Small intestine (tissue), 16 donors: ENCODE measurements around the gene DCAF12. TPM values are rescaled to one million over a fixed set of nuclear protein-coding genes. Genes with fewer than 3 reads are reported as not detected.

ENCODE experiments used
- DNase-seq, 2 donors: peaks; one replicate each; pipeline versions ENCODE4 v3.0.0 to v3.0.0-alpha.2; 2013
- FAIRE-seq: peaks from 2 replicates; lab custom pipeline; 2012; peaks lifted over from hg19 to GRCh38; lab: Jason Lieb, UNC
- H3K27ac ChIP-seq, 3 donors: one replicate each; pipeline ENCODE4 v1.5.1; 2013; ENCODE audit warnings: low read length in 2 of 3, mild to moderate bottlenecking in 2 of 3, control low read depth in 1 of 3, inconsistent platforms in 1 of 3, low read depth in 1 of 3, moderate library complexity in 1 of 3
- H3K27me3 ChIP-seq, 3 donors: one replicate each; pipeline ENCODE4 v1.6.1; 2013; ENCODE audit warnings: low read length in 3 of 3, inconsistent platforms in 1 of 3; ENCODE audit not compliant: control insufficient read depth in 3 of 3, insufficient read depth in 3 of 3
- H3K36me3 ChIP-seq, 3 donors: one replicate each; pipeline ENCODE4 v1.6.1; 2013; ENCODE audit warnings: low read length in 3 of 3, inconsistent platforms in 1 of 3, low read depth in 1 of 3, mild to moderate bottlenecking in 1 of 3, moderate library complexity in 1 of 3; ENCODE audit not compliant: control insufficient read depth in 3 of 3, insufficient read depth in 2 of 3
- H3K4me1 ChIP-seq, 3 donors: one replicate each; pipeline ENCODE4 v1.6.1; 2013; ENCODE audit warnings: low read length in 2 of 3, inconsistent platforms in 1 of 3, low read depth in 1 of 3, mild to moderate bottlenecking in 1 of 3, moderate library complexity in 1 of 3; ENCODE audit not compliant: control insufficient read depth in 3 of 3, insufficient read depth in 2 of 3
- H3K4me3 ChIP-seq, 3 donors: one replicate each; pipeline ENCODE4 v1.5.1; 2013; ENCODE audit warnings: low read length in 3 of 3, control low read depth in 1 of 3, inconsistent platforms in 1 of 3, low read depth in 1 of 3, mild to moderate bottlenecking in 1 of 3, moderate library complexity in 1 of 3
- H3K9me3 ChIP-seq, 2 donors: one replicate each; pipeline ENCODE4 v1.6.1; 2013; ENCODE audit warnings: low read depth in 1 of 2, low read length in 1 of 2; ENCODE audit not compliant: control insufficient read depth in 2 of 2, insufficient read depth in 1 of 2
- WGBS, 3 donors: extraction: QIAGEN DNeasy Blood & Tissue Kit; methylation state at CpG; one replicate each; pipeline ENCODE4 v1.1.7; 2013; 5-methylcytosine and 5-hydroxymethylcytosine counted together
- long read RNA-seq, 10 donors: transcript quantifications; one replicate each; lab custom pipeline, GENCODE V29; 2026
- polyA plus RNA-seq, 4 donors: library from polyadenylated mRNA; stranded (reverse) in 3 of 4; unstranded in 1 of 4; fragments of 200-250 nt in 3 of 4; fragments of 120-200 nt in 1 of 4; gene quantifications; one replicate each; pipeline versions ENCODE4 v1.2.1 to v1.2.3, GENCODE V29; 2013
- donor health status: healthy with polysubstance abuse.
- donor health status: control.
- donor health status: control.
- donor health status: Bipolar disorder and iron deficiency.
- donor health status: healthy.

The DCAF12 gene
- polyA plus RNA-seq, result 10 to 100 TPM; 16.2 to 45.3 (median 20.4) TPM
- long read RNA-seq, donor 1, transcript DCAF12-201 (9 exons, 3,667 nt), result major isoform, 23 of 23 reads
- long read RNA-seq, donor 1, partial matches to known transcripts, result 0 of 23 reads
- long read RNA-seq, donor 1, other reads (novel, unspliced or antisense), result 0 of 23 reads
- long read RNA-seq, donor 2, transcript DCAF12-201 (9 exons, 3,667 nt), result major isoform, 6 of 6 reads
- long read RNA-seq, donor 2, partial matches to known transcripts, result 0 of 6 reads
- long read RNA-seq, donor 2, other reads (novel, unspliced or antisense), result 0 of 6 reads
- long read RNA-seq, donor 3, transcript DCAF12-201 (9 exons, 3,667 nt), result major isoform, 5 of 14 reads
- long read RNA-seq, donor 3, partial matches to known transcripts, result 9 of 14 reads
- long read RNA-seq, donor 3, other reads (novel, unspliced or antisense), result 0 of 14 reads
- long read RNA-seq, donor 4, result 0 reads
- long read RNA-seq, donor 5, partial matches to known transcripts, result 6 of 6 reads
- long read RNA-seq, donor 5, other reads (novel, unspliced or antisense), result 0 of 6 reads
- long read RNA-seq, donor 6, transcript DCAF12-201 (9 exons, 3,667 nt), result major isoform, 9 of 9 reads
- long read RNA-seq, donor 6, partial matches to known transcripts, result 0 of 9 reads
- long read RNA-seq, donor 6, other reads (novel, unspliced or antisense), result 0 of 9 reads
- long read RNA-seq, donor 7, transcript DCAF12-201 (9 exons, 3,667 nt), result major isoform, 18 of 18 reads
- long read RNA-seq, donor 7, partial matches to known transcripts, result 0 of 18 reads
- long read RNA-seq, donor 7, other reads (novel, unspliced or antisense), result 0 of 18 reads
- long read RNA-seq, donor 8, result 0 reads
- long read RNA-seq, donor 9, partial matches to known transcripts, result 0 of 2 reads
- long read RNA-seq, donor 9, other reads (novel, unspliced or antisense), result 0 of 2 reads
- long read RNA-seq, donor 10, transcript DCAF12-201 (9 exons, 3,667 nt), result major isoform, 15 of 15 reads
- long read RNA-seq, donor 10, partial matches to known transcripts, result 0 of 15 reads
- long read RNA-seq, donor 10, other reads (novel, unspliced or antisense), result 0 of 15 reads

GRCh38 chr9:34126207-34127034 is at the start of gene DCAF12:
DCAF12 (minus strand) TSS chr9:34126698; CDS start chr9:34126431, 267 bp downstream.
- Histone ChIP-seq H3K27me3 (no peaks in the 10 kb centered on the region), H3K4me1 (peaks cover 0 to 18% (median 11%) of the 10 kb centered on the region in 3 donors), H3K4me3 (peak within 1 kb of the TSS; percentile 79 to 91 (median 87)), H3K9me3 (no peaks in the 10 kb centered on the region), H3K36me3 (peaks cover under 1 to 9% (median 6%) of the 10 kb centered on the region in 3 donors), H3K27ac (peak within 1 kb of the TSS; percentile 84 to 91 (median 90))
- WGBS, 3 donors, result 0 to 1% (median 0%) methylated on average over 59 to 67 of the region's 67 CpGs
- FAIRE-seq, result no peak
- peak; percentile 94 to 97 for DNase-seq

DNA sequence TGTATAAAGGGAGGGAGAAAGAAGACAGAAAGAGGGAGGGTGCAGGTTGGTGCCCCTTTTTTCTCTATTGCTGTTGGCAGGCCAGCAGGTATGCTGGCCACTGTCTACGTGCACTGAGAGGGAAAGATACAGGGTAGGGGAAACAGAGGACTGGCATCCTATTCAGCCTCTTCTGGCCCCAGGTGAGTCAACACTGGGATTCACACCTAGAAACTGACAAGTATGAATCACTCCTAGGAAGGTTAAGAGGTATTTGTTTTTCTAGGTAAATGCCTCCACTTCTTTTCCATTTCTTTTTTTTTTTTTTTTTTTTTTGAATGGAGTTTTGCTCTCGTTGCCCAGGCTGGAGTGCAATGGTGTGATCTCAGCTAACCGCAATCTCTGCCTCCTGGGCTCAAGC is 49.6 kb upstream of the DCAF12 start:
- peaks cover 2 to 11% (median 4%) of the 10 kb centered on the region in 3 donors for H3K4me1 ChIP-seq
- no peak overlapping the region for H3K27ac ChIP-seq
- DNase-seq, result no peak
- 69 to 83% (median 79%) methylated on average over 2 to 3 of the region's 3 CpGs for WGBS, 3 donors
- no peaks in the 10 kb centered on the region for H3K9me3 ChIP-seq
- no peak for FAIRE-seq
- no peak overlapping the region for H3K4me3 ChIP-seq
- H3K27me3 ChIP-seq, result no peaks in the 10 kb centered on the region
- peaks cover 0 to 2% (median 0%) of the 10 kb centered on the region in 3 donors for H3K36me3 ChIP-seq

- DNase-seq, result peak in 1 of 2 donors; percentile 29
- WGBS, 3 donors, result 82 to 89% (median 83%) methylated on average over 14 to 15 of the region's 15 CpGs
- no peak for FAIRE-seq
- H3K9me3 ChIP-seq, result no peaks in the 10 kb centered on the region
- no peak overlapping the region for H3K4me3 ChIP-seq
- H3K4me1 ChIP-seq, result peaks cover 0 to 9% (median 7%) of the 10 kb centered on the region in 3 donors
- H3K36me3 ChIP-seq, result no peaks in the 10 kb centered on the region
- H3K27ac ChIP-seq, result no peak overlapping the region
- H3K27me3 ChIP-seq, result no peaks in the 10 kb centered on the region
These were observed 45.4 kb upstream of the DCAF12 start for GRCh38 chr9:34171753-34172535.

DNA sequence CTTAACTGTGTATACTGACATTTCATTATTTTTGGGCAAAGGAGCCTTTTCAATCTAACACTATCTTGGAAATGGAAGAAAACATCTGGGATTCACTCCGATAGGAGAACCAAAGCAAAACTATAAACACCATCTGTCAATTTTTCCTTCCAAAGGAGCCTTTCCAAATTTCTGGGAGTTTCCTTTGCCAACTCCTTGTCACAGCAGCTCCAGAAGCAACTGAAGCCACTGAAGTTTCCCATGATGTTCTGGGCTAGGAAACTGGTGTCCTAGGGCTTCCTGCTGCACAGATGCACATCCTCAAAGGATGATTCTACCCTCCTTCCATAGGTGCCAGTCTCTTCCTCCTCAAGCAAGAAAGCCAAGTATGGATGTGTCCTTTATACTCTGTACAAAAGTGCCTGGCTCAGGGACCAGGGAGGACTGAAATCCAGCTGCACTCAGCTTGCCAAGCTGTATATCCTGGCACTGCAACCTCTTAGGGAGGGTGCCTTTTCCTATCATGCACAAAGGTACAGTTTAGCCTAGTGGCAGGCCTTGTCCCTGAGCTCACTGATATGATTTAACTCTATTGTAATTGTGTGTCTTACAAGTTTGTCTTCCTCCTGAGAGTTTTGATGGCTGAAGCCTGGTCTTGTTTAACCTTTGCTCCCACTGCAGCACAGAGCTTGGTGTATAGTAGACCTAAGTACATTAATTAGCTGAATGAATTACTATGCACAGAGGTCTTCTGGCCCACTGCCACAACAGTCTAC is 43.9 kb upstream of the DCAF12 start:
- peaks cover 0 to 9% (median 7%) of the 10 kb centered on the region in 3 donors for H3K4me1 ChIP-seq
- H3K36me3 ChIP-seq, result no peaks in the 10 kb centered on the region
- no peaks in the 10 kb centered on the region for H3K27me3 ChIP-seq
- H3K9me3 ChIP-seq, result no peaks in the 10 kb centered on the region
- DNase-seq (peak; percentile 50 to 85), FAIRE-seq (no peak)
- 57 to 63% (median 59%) methylated on average over 1 of the region's 1 CpG for WGBS, 3 donors
- H3K27ac ChIP-seq, result peak overlapping the region; percentile 16 to 68 (median 26)
- no peak overlapping the region for H3K4me3 ChIP-seq

DNA sequence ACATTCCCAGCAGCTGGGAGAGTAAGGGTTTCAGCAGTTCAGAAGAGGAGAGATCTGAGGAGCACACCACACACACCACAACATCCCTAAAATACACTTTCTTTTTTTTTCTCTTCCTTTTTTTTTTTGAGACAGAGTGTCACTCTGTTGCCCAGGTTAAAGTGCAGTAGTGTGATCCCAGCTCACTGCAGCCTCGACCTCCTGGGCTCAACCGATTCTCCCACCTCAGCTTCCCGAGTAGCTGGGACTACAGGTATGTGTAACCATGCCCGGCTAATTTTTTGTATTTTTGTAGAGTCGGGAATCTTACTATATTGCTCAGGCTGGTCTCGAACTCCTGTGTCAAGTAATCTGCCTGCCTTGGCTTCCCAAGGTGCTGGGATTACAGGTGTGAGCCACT is 42.6 kb upstream of the DCAF12 start:
- FAIRE-seq, result no peak
- H3K27ac ChIP-seq, result no peak overlapping the region
- 77 to 88% (median 80%) methylated on average over 6 of the region's 6 CpGs for WGBS, 3 donors
- no peaks in the 10 kb centered on the region for H3K36me3 ChIP-seq
- DNase-seq, result no peak
- H3K9me3 ChIP-seq, result no peaks in the 10 kb centered on the region
- H3K4me1 ChIP-seq, result peaks cover 0 to 9% (median 7%) of the 10 kb centered on the region in 3 donors
- H3K4me3 ChIP-seq, result no peak overlapping the region
- H3K27me3 ChIP-seq, result no peaks in the 10 kb centered on the region

- Histone ChIP-seq H3K36me3 (no peaks in the 10 kb centered on the region), H3K9me3 (no peaks in the 10 kb centered on the region), H3K4me1 (no peaks in the 10 kb centered on the region), H3K27me3 (no peaks in the 10 kb centered on the region), H3K4me3 (no peak overlapping the region), H3K27ac (no peak overlapping the region)
- 64 to 90% (median 72%) methylated on average over 3 of the region's 3 CpGs for WGBS, 3 donors
- FAIRE-seq (no peak), DNase-seq (peak in 1 of 2 donors; percentile 16)
These were observed 36.9 kb upstream of the DCAF12 start for GRCh38 chr9:34163434-34163833.
